Activated gamma-delta T cell (primary cell): Measurements from ENCODE around the gene QRICH2.
"Not testable (repeated sequence)": the region's sequence is repeated elsewhere in the genome, so short reads cannot be mapped to it uniquely, and the experiment has no call there.

Experiments used
- DNase-seq: peaks from one replicate; lab custom pipeline; 2025; lab: John Stamatoyannopoulos, UW

Gene QRICH2

GRCh38 chr17:76278268-76278908, 29.7 kb downstream of the QRICH2 start:
- DNase-seq = no peak

- DNase-seq = no peak
These were observed 30.5 kb downstream of the QRICH2 start for GRCh38 chr17:76277300-76278267.

GRCh38 chr17:76276461-76277299, 31.4 kb downstream of the QRICH2 start:
- DNase-seq = no peak

- no peak for DNase-seq
These were observed 32.0 kb downstream of the QRICH2 start for GRCh38 chr17:76276069-76276431.

- no peak for DNase-seq
These were observed 32.6 kb downstream of the QRICH2 start for GRCh38 chr17:76275382-76276068.

GRCh38 chr17:76274112-76274956, 33.7 kb downstream of the QRICH2 start:
- no peak for DNase-seq

GRCh38 chr17:76273445-76274111, 34.5 kb downstream of the QRICH2 start:
- no peak for DNase-seq

- DNase-seq = no peak
These were observed 35.3 kb downstream of the QRICH2 start for GRCh38 chr17:76272541-76273444.

GRCh38 chr17:76271669-76272540, 36.2 kb downstream of the QRICH2 start:
- DNase-seq = peak; percentile 51

GRCh38 chr17:76270770-76271668, 37.1 kb downstream of the QRICH2 start:
- DNase-seq = no peak

- no peak for DNase-seq
These were observed 37.9 kb downstream of the QRICH2 start for GRCh38 chr17:76270127-76270592.

GRCh38 chr17:76268991-76269981, 38.8 kb downstream of the QRICH2 start:
- DNase-seq = no peak

GRCh38 chr17:76268015-76268749, 39.9 kb downstream of the QRICH2 start:
- peak; percentile 51 for DNase-seq

- DNase-seq = not testable (repeated sequence)
These were observed 40.5 kb downstream of the QRICH2 start for GRCh38 chr17:76267581-76268001.

- no peak for DNase-seq
These were observed 41.0 kb downstream of the QRICH2 start for GRCh38 chr17:76267051-76267576.
